NOMO-1 treated with dmso at 0.1 percent for 144 hours (cell line): ENCODE measurements around the gene ZNF14.
"Not testable (repeated sequence)": the region's sequence is repeated elsewhere in the genome, so short reads cannot be mapped to it uniquely, and the experiment has no call there.

Experiments
- DNase-seq: peaks from one replicate; lab custom pipeline; 2025; ENCODE audit not compliant: unreplicated experiment; lab: John Stamatoyannopoulos, UW

Gene ZNF14

GRCh38 chr19:19696386-19696785, 36.5 kb downstream of the ZNF14 start:
- DNase-seq: no peak

DNA sequence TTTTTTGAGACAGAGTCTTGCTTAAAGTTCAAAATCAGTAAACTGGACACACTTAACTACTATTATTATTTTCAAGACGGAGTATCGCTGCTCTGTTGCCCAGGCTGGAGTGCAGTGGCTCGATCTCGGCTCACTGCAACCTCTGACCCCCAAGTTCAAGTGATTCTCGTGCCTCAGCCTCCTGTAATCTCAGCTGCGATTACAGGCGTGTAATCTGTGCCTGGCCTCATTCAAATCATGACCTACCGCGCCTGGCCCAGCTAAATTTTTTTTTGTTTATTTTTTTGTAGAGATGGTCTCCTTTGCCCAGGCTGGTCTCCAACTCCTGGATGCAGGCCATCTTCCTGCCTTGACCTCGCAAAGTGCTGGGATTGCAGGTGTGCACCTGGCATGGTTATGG, 41.2 kb downstream of the ZNF14 start:
- no peak for DNase-seq

GRCh38 chr19:19689023-19689422, 43.9 kb downstream of the ZNF14 start:
- not testable (repeated sequence) for DNase-seq

DNA sequence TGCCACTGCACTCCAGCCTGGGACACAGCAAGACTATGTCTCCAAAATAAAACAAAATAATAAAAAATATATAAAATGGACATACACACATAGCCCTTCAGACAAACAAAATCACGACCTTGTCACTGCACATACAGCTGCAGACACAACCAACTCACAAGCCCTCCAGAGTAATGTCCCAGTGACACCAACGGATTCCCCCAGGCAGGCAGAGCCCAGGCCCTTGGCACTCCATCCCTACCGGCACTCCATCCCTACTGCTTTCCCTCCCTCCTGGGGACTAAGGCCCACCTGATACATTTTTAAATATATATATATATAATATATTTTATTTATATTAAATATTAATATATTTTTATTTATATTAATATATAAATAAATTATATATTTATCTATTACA, 45.8 kb downstream of the ZNF14 start:
- DNase-seq: no peak

- no peak for DNase-seq
Measured at GRCh38 chr19:19686580-19686979, 46.3 kb downstream of the ZNF14 start.

DNA sequence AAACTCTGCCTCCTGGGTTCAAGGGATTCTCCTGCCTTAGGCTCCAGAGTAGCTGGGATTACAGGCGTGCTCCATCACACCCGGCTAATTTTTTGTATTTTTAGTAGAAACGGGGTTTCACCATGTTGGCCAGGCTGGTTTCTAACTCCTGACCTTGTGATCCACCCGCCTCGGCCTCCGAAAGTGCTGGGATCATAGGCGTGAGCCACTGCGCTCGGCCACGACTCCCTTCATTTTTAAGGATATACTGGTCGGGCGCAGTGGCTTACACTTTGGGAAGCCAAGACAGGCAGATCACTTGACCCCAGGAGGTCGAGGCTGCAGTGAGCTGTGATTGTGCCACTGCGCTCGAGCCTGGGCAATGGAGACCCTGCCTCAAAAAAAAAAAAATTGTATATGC, 46.8 kb downstream of the ZNF14 start:
- not testable (repeated sequence) for DNase-seq

DNA sequence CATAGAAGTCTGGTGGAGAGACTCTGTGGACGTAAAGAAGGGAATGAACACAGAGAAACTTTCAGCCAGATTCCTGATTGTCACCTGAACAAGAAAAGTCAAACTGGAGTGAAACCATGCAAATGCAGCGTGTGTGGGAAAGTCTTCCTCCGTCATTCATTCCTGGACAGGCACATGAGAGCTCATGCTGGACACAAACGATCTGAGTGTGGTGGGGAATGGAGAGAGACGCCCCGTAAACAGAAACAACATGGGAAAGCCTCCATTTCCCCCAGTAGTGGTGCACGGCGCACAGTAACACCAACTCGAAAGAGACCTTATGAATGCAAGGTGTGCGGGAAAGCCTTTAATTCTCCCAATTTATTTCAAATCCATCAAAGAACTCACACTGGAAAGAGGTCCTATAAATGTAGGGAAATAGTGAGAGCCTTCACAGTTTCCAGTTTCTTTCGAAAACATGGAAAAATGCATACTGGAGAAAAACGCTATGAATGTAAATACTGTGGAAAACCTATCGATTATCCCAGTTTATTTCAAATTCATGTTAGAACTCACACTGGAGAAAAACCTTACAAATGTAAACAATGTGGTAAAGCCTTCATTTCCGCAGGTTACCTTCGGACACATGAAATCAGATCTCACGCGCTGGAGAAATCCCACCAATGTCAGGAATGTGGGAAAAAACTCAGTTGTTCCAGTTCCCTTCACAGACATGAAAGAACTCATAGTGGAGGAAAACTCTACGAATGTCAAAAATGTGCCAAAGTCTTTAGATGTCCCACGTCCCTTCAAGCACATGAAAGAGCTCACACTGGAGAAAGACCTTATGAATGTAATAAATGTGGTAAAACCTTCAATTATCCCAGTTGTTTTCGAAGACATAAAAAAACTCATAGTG, 53.5 kb downstream of the ZNF14 start:
- DNase-seq: no peak

- DNase-seq: no peak
Measured at GRCh38 chr19:19677579-19677978, 55.3 kb downstream of the ZNF14 start.

GRCh38 chr19:19674315-19674714, 58.6 kb downstream of the ZNF14 start:
- DNase-seq: no peak

GRCh38 chr19:19672816-19673215, 60.1 kb downstream of the ZNF14 start:
- no peak for DNase-seq

GRCh38 chr19:19670070-19670551, 62.8 kb downstream of the ZNF14 start:
- DNase-seq: no peak

- DNase-seq: peak; percentile 85
Measured at GRCh38 chr19:19668230-19669012, 64.5 kb downstream of the ZNF14 start, which contains the start of gene ZNF101. ZNF101 (plus strand) TSS chr19:19668839; CDS start chr19:19668964, 125 bp downstream.

DNA sequence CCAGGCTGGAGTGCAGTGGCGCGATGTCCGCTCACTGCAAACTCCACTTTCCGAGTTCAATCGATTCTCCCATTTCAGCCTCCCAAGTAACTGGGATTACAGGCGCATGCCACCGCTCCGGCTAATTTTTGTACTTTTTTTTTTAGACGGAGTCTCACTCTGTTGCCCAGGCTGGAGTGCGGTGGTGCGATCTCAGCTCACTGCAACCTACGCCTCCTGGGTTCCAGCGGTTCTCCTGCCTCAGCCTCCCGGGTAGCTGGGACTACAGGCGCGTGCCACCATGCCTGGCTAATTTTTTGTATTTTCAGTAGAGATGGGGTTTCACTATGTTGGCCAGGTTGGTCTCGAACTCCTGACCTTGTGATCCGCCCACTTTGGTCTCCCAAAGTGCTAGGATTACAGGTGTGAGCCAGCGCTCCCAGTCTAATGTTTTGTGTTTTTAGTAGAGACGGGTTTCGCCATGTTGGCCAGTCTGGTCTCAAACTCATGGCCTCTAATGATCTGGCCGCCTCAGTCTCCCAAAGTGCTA, 67.4 kb downstream of the ZNF14 start:
- DNase-seq: not testable (repeated sequence)

GRCh38 chr19:19663256-19664120, 69.4 kb downstream of the ZNF14 start, which contains the start of gene ATP13A1:
ATP13A1 (minus strand) TSS chr19:19663676; CDS start chr19:19663666, 10 bp downstream.
- DNase-seq: peak; percentile 96

DNA sequence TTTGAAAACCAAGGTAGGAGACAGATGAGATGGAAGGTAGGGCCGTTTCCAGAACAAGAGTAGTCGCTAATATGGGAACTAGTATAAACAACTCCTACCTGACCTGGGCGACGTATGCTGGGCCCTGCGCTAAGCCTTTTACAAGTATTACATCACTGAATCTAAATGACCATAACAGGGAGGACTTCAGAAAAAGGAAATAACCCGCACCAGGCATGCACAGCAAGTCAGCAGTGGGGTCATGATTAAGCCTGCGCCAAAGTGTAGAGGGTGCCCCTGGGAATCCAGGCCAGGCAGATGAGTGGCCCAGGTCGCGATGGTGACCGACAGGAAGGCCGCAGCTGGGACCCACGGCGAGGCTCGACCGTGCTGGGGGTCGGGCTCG, 70.0 kb downstream of the ZNF14 start:
- peak; percentile 23 for DNase-seq

GRCh38 chr19:19662344-19662743, 70.6 kb downstream of the ZNF14 start:
- no peak for DNase-seq

- peak; percentile 88 for DNase-seq
Measured at GRCh38 chr19:19661675-19662251, 71.1 kb downstream of the ZNF14 start.

DNA sequence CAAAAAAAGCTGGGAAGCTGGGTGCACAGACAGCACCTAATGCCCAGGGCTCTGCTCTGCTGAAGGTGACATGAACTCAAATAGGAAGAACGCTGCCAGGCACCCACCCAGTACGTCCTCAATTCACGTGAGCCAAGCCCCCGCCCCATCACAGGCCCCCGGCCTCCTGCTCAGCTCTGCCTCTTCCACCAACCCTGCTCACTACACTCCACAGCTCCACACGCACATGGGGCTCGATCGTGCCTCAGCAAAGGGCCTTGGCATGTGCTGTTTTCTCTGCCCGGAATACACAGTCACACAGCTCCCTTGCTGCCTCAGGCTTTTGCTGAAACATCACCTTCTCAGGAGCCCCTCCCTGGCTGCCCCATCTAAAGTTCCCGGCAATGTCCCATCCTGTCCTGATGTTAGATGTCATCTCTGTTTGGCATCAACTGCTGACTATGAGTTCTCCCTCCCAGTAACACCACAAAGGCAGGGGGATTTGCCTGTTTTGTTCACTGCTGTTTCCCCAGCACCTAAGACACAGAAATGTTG, 71.7 kb downstream of the ZNF14 start:
- DNase-seq: no peak
